HG02885 (cell line): ENCODE data around the gene RAPGEF4.
"Not testable (repeated sequence)": the region's sequence is repeated elsewhere in the genome, so short reads cannot be mapped to it uniquely, and the experiment has no call there.

Source experiments
- ATAC-seq: cut with Tn5 transposase; IDR thresholded peaks from one replicate; pipeline ENCODE4 v1.9.1; 2021; ENCODE audit warnings: mild to moderate bottlenecking; ENCODE audit not compliant: unreplicated experiment, poor library complexity

RAPGEF4 gene

GRCh38 chr2:173021939-173022371 lies 286.3 kb downstream of the RAPGEF4 start:
- ATAC-seq = no peak

GRCh38 chr2:173023718-173024117 lies 288.1 kb downstream of the RAPGEF4 start:
- no peak for ATAC-seq

GRCh38 chr2:173026479-173026878 lies 290.8 kb downstream of the RAPGEF4 start:
- ATAC-seq = no peak

DNA sequence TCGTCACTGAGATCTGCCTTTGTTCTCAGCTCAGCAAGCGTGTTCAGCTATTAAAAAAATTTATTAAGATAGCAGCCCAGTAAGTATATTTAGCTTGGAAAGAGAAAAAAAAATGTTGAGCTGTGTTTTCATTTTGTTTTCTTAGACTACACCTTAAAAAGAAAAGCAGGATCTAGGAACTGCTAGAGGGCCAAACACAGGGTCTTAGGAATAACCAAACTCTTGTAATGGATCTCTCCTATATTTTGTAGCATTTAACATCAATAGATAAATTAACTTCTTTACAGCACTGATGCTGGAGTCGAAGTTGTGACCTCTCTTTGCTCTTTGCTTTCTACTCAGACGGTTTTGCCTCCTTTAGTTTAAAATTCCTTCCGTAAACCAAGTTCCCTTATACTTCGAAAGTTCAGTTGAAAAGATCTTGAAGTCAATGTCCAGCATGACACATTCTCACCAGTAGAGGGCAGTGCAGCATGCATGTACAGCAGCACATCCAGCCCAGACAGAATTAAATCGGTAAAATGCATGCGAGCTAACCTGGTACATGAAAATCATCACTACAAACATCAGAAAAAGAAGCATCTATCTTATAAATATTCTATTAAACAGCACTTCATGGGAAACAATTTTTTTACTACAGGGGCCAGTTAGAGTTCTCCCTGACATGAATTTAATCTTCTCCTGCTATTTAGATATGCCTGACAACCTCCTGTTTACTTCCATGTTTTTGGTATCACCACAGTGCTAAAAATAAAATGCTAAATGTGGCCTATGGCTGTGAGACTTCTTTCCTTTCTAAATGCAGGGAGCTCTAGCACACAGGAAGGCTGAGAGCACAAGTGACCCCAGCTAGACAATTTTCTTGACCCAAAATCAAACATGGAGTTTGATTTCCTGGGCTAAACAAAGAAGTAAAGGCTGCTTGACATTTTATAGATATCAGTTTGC lies 291.8 kb downstream of the RAPGEF4 start:
- ATAC-seq = peak; percentile 59

DNA sequence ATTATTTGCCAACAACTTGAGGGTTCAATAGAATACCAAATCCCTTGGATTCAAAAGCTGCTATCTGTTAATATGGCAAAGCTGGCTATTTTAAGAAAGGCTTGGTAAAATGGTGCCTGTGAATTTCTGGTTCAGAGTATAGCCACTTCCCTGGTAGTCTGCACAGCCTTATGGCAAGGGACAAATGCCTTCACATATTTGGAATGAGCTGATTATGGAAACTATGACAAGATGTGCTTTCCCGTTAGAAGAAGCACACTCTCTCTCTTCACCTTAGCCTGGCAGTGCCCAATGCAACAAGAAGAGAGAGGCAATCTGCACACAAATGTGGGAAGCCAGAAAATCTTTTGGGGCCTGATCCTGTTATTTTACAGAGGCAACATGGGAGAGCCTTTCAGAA lies 292.5 kb downstream of the RAPGEF4 start:
- no peak for ATAC-seq

DNA sequence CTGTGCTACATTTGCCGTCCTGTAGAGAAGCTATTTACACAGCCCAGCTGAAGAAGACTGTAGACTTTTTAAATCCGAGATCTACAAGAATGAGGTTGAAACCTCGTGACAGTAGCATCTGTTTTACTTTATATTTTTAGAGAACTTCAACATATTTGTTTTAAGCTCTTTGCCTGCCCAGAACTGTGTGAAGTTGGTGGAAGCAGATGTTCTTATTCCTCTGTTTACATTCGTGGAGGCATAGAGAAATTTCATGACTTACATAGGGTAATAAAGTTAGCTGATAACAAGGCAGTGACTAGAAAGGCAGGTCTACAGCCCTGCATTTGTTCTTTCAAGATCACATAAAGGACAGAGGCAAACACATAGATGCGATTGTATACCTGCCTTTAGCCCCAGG lies 293.0 kb downstream of the RAPGEF4 start:
- no peak for ATAC-seq

DNA sequence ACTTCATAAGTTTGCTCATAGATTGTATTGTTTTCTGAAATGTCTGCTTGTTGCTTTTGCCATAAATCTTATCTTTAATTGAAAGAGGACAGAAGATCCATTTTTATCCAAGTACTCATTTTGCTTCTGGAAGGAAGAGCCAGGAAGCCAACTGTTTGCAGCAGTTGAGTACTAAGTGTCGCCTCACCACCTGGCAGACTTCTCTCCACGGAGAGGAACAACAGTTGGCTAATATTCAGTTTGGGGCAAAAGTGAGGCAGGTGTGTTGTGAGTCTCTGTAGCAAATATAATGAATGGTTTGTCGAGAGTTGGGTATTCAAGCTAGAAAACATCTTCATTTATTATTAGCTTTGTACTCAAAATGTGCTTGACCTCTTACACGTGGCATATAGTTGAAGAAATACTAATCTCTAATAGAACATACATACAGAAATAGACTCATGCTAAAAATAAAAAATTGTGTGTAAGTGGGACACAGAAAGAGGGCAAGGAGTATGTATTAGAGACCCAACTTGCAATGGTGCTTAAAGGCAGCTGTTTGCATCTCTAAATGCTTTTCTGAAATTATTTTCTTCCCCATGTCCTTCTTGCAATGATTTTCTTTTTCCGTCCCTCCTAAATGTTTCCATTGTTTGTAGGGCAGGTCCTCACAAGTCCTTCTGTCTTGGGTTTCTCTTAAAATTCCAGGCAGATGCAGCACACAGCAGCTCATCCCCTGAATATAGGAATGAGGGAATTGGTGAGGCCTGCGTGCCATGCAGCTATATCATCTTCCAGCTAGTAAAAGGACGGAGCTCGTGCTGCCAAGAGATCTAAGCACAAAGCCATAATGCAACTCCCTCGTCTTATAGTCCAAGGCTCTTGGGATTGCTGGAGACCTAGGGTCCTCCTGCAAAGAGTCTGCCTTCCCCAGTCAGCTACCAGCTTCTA lies 295.2 kb downstream of the RAPGEF4 start:
- ATAC-seq = no peak

GRCh38 chr2:173032032-173032431 lies 296.4 kb downstream of the RAPGEF4 start:
- ATAC-seq = no peak

DNA sequence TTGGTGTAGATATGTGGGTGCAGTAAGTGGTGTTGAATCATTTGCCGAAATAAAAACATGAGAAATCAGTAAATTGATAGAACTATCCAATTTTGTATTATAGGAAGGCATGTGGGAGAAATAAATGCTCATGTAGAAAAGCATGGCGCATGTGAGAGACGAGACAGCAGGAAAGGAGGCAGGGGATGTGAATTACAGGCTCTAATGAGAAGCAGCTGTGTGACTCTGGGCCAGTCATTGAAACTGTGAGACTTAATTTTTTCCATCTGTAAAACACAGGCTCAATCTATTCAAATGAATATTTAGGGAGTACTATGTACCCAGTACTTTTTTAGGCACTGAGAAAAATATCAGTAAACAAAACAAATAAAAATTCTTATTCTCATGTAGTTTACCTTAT lies 297.4 kb downstream of the RAPGEF4 start:
- ATAC-seq = no peak

- ATAC-seq = no peak
These were observed 298.5 kb downstream of the RAPGEF4 start for GRCh38 chr2:173034143-173034542.

GRCh38 chr2:173037245-173038120 lies 301.8 kb downstream of the RAPGEF4 start:
- no peak for ATAC-seq

DNA sequence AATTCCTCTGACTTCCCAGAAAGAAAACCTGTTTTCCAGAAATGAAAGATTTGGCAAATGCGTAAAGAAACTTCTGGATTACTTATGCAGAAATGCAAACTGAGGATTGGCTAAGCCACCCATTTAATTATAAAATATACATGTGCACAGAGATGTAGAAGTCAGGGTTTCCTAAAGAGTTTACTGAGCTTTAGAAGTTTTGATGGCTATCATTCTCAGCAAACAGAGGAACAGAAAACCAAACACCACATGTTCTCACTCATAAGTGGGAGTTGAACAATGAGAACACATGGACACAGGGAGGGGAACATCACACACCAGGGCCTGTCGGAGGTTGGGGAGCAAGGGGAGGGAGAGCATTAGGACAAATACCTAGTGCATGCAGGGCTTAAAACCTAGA lies 302.6 kb downstream of the RAPGEF4 start:
- not testable (repeated sequence) for ATAC-seq

DNA sequence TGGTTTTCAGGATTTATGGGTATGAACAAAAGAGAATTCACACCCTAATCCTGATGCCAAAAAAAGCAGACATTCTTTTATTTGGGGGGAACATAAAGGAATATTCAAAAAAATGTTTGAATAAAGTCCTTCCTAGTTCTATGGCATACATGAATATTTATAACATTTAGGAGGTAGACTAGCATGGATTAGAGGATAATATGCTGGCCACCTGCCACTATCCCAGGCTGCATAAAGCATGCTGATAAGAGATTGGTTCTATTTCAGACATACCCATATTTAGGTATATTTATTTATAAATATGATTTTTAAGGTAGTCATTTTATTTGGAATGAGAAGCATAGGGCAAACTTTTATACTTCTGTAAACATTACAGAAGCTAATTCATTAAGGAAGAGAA lies 305.1 kb downstream of the RAPGEF4 start:
- ATAC-seq = no peak

DNA sequence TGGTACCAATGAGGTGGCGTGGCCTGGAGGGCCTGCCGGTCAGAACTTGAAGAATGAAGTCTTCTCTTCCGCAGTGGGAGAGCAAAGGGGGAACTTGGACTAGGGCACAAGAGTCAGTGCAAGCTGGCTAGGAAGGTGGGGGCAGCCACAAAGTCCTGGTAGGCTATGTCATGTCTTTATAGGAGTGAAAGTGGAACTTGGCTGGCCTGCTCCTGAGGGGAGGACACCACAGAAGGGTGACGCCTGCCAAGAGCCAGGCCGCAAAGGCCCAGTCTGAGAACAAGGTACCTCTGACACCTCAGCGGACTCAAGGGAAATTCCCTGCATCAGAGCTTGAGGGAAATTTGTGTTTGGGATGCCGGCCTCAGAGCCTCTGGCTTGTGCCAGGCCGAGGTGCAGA lies 307.8 kb downstream of the RAPGEF4 start:
- ATAC-seq = no peak

DNA sequence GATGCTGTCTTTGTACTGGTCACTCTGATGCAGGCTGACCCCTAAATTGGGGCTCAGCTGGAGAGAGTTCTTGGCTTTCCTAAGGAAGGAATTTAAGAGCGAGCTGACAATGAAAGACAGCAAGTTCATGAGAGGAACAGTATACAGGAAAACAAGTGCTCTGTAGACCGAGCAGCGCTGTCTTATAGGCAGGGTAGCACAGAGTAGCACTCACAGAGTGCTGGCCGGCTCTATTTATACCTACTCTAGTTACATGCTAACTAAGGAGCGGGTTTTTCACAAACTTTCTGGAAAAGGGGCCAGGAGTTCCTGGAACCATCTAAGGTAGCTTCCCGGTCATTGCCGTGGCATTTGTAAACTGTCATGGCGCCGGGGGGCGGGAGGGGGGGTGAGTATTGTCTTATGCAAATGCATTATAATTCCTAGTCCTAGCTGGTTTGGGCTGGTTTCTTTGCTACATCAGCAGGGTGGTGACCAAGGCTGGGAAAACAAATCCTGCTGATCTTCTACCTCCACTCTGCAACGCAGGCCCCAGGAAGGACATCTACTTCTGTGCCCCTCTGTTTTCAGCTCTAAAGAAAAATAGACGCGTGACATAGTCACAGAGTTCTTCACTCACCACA lies 308.4 kb downstream of the RAPGEF4 start:
- ATAC-seq = no peak

DNA sequence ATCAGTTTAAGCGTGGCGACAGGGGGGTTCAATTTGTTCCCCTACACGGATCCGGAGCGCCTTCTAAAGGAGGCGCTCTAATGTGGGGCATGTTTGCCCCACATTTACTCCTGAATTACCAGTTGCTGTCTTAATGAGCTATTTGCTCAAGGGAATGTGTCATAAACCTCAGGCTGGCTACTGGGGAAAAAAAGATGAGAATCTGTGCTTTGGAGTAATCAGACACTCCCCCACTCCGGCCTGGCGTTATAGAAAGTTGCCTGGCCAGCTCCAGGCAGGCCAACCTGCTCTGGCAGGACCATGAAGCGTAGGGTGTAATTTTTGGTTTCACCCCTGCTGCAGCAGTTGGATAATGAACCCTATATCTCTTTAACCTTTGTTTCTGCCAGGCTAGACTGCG lies 309.0 kb downstream of the RAPGEF4 start:
- ATAC-seq = no peak

- ATAC-seq = no peak
These were observed 309.5 kb downstream of the RAPGEF4 start for GRCh38 chr2:173045181-173045580.

DNA sequence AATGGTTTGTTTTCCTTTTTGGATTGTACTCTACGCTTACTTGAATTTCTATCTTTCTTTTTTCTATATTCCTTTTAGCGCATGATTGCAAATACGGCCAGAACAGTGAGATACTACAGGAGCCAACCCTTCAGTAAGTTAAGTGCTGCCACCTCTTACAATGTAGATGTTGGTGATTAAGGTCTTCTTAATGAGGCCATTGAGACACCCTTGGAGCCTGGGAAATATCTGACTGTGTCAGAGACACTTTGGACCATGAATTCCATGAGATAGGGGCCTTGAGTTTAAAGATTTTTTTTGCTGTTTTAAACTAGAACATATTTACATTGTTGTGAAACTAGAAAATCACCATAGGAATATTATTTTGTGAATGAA lies 312.9 kb downstream of the RAPGEF4 start:
- ATAC-seq = no peak

DNA sequence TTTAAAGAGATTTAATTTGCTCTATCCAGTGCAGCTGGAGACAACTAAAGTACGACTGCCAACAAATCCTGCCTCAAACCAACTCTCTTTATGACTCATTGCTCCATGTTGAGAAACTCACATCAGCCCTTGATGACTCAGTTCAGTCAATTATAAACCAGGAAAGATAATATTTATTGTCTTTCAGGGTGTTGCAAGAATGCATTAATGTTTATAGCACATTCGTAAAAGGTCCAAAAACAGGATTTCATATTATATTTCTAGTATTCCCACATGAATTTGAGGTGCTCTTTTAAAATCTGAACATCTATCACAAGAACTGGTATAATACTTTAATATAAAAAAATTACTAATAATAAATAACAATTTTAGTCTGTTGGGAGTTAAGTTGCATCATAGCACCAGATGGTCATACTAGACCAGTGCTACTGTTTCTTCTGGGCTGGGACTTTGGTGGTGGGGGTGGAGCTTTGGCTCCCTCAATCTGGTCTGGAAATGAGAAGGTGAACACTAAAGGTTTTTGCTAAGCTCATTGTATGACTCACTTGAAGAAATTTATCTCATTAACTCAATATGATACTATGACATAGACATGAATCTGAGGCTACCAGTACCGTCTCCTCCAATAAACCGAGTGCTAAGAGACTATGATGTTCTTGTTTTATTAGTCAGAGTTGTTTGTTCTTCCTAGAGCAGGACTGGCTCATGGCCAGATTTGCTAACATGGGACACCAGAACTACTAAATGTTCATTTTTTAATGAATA lies 313.4 kb downstream of the RAPGEF4 start:
- peak; percentile 93 for ATAC-seq
